Measurements from ENCODE around the gene EGF.

DNA sequence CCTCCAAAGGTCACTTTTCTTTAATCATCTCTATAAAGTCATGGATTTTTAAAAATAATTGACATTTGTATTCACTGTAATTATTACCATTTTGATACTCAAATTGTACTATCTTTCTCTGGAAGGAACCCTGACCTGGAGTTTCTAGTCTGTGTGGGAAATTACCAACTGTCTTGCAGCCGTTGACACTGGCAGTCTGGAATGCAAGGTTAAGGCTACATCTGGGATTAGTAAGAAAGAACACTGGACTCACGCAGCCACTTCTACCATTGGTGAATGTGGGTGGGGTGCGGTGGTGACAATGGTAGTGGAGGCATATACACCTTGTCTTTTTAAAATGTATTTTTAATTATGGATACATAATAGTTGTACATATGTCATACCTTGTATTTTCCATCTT is 40.9 kb downstream of the EGF start:
- TF ChIP-seq, protein P1, sequence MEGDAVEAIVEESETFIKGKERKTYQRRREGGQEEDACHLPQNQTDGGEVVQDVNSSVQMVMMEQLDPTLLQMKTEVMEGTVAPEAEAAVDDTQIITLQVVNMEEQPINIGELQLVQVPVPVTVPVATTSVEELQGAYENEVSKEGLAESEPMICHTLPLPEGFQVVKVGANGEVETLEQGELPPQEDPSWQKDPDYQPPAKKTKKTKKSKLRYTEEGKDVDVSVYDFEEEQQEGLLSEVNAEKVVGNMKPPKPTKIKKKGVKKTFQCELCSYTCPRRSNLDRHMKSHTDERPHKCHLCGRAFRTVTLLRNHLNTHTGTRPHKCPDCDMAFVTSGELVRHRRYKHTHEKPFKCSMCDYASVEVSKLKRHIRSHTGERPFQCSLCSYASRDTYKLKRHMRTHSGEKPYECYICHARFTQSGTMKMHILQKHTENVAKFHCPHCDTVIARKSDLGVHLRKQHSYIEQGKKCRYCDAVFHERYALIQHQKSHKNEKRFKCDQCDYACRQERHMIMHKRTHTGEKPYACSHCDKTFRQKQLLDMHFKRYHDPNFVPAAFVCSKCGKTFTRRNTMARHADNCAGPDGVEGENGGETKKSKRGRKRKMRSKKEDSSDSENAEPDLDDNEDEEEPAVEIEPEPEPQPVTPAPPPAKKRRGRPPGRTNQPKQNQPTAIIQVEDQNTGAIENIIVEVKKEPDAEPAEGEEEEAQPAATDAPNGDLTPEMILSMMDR (IDR thresholded peaks at IDR 0.05; ENCODE audit: low read length), result no peak
- no peak for TF ChIP-seq EZH2 (IDR thresholded peaks at IDR 0.05; ENCODE audit: borderline replicate concordance, low read length)

Measured in OCI-LY1 (cell line).